RWPE1 (cell line): ENCODE data around the gene USP31.

Experiments
- CTCF ChIA-PET: fragments of 350-600 bp; sonication (Branson Sonifier 250); formaldehyde crosslinking; extraction: SDS; loops from one replicate; lab custom pipeline; 2021; lab: Yijun Ruan, JAX
- POLR2A ChIA-PET: fragments of 400-600 bp; formaldehyde crosslinking; extraction: SDS; loops from one replicate; lab custom pipeline; 2020; ENCODE audit warnings: antibody characterized with exemption; ENCODE audit not compliant: low non-redundant PET; lab: Yijun Ruan, JAX
- DNase-seq: peaks from one replicate; pipeline ENCODE4 v3.0.0; 2012; ENCODE audit warnings: low spot score
- H3K27ac ChIP-seq: fragments of 450-650 bp; 2 replicates; pipeline ENCODE4 v1.5.1; 2017
- TF ChIP-seq, protein P1 (sequence below): fragments of 450-650 bp; conservative IDR thresholded peaks from 2 replicates; pipeline ENCODE4 v1.5.1; 2017; ENCODE audit warnings: low read depth, mild to moderate bottlenecking

Gene USP31

DNA sequence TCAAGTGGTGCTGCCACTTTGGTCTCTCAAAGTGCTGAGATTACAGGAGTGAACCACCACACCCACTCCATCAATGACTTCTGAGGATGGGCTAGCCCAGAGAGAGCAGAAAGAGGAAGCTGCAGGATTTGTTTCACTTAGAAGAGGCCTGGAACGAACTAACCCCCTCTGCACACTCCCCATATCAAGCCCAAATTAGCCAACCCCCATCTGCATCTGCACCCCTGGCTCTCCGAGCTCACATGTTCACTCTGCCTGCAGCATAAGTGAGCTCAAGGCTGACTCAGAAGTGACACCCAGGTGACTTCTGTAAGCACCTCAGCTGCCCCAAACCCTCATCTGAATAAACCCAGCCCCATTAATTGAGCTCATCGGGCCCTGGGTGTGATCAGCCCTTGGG is 38.1 kb upstream of the USP31 start:
- no peak for DNase-seq
- CTCF ChIA-PET, result interaction anchor here (0.6 kb wide), 1 partner anchor 253 kb away, joined by 5 read pairs; no protein-coding TSS in a partner anchor
- POLR2A ChIA-PET, result no interaction called here
- H3K27ac ChIP-seq, result no peak overlapping the region
- TF ChIP-seq, protein P1, sequence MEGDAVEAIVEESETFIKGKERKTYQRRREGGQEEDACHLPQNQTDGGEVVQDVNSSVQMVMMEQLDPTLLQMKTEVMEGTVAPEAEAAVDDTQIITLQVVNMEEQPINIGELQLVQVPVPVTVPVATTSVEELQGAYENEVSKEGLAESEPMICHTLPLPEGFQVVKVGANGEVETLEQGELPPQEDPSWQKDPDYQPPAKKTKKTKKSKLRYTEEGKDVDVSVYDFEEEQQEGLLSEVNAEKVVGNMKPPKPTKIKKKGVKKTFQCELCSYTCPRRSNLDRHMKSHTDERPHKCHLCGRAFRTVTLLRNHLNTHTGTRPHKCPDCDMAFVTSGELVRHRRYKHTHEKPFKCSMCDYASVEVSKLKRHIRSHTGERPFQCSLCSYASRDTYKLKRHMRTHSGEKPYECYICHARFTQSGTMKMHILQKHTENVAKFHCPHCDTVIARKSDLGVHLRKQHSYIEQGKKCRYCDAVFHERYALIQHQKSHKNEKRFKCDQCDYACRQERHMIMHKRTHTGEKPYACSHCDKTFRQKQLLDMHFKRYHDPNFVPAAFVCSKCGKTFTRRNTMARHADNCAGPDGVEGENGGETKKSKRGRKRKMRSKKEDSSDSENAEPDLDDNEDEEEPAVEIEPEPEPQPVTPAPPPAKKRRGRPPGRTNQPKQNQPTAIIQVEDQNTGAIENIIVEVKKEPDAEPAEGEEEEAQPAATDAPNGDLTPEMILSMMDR, result no peak

DNA sequence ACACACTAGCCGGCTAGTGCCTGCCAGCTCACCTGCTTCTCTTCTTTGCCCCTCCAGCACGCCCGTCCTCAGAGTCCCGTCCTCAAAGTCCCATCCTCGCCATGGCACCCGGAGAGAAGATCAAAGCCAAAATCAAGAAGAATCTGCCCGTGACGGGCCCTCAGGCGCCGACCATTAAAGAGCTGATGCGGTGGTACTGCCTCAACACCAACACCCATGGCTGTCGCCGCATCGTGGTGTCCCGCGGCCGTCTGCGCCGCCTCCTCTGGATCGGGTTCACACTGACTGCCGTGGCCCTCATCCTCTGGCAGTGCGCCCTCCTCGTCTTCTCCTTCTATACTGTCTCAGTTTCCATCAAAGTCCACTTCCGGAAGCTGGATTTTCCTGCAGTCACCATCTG is 36.9 kb upstream of the USP31 start:
- POLR2A ChIA-PET, result no interaction called here
- CTCF ChIA-PET, result interaction anchor here (0.6 to 0.7 kb wide), 2 partner anchors 248 to 254 kb away, joined by 3 read pairs; no protein-coding TSS in a partner anchor
- DNase-seq, result no peak
- no peak overlapping the region for H3K27ac ChIP-seq
- TF ChIP-seq, protein P1, result no peak

DNA sequence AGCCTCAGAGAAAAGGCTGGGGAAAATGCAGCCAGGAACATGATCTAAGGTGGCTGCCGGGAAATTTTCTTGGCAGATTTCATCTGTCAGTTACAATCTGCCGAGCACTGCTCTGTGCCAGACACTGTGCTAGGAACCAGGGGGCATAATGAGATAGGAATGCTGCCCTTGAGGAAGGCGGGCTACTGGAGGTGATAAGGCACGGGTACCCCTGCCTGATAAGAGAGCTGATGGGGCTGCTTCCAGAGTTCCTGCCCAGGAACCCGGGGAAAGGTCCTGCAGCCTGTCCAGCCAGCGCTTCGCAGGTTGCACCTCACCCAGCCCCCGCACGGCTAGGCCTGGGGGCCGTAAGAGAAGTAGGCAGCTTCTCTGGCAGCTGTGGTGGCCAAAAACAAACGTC is 36.4 kb upstream of the USP31 start:
- TF ChIP-seq, protein P1, result no peak
- ChIA-PET POLR2A (no interaction called here), CTCF (interaction anchor here (0.6 kb wide), 1 partner anchor 254 kb away, joined by 3 read pairs; no protein-coding TSS in a partner anchor)
- H3K27ac ChIP-seq, result no peak overlapping the region
- DNase-seq, result no peak

DNA sequence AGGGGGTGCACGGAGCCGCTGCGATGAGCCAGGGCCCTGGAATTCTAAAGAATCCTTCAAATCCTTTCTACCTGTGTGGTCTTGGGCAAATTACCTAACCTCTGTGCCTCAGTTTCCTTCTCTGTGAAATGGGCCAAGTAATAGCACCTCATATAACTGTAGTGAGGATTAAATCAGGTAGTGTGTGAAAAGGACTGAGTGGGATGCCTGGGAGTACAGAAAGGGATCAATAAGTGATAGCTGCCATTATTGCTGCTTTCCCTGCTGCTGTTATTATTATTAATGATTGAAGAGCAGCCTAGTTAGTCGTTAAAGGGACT is 34.3 kb upstream of the USP31 start:
- TF ChIP-seq, protein P1, result no peak
- DNase-seq, result no peak
- POLR2A ChIA-PET, result no interaction called here
- no peak overlapping the region for H3K27ac ChIP-seq
- CTCF ChIA-PET, result interaction anchor here (0.8 to 2.1 kb wide), 4 partner anchors 204 to 253 kb away, joined by 3 to 7 read pairs (median 4); no protein-coding TSS in a partner anchor

DNA sequence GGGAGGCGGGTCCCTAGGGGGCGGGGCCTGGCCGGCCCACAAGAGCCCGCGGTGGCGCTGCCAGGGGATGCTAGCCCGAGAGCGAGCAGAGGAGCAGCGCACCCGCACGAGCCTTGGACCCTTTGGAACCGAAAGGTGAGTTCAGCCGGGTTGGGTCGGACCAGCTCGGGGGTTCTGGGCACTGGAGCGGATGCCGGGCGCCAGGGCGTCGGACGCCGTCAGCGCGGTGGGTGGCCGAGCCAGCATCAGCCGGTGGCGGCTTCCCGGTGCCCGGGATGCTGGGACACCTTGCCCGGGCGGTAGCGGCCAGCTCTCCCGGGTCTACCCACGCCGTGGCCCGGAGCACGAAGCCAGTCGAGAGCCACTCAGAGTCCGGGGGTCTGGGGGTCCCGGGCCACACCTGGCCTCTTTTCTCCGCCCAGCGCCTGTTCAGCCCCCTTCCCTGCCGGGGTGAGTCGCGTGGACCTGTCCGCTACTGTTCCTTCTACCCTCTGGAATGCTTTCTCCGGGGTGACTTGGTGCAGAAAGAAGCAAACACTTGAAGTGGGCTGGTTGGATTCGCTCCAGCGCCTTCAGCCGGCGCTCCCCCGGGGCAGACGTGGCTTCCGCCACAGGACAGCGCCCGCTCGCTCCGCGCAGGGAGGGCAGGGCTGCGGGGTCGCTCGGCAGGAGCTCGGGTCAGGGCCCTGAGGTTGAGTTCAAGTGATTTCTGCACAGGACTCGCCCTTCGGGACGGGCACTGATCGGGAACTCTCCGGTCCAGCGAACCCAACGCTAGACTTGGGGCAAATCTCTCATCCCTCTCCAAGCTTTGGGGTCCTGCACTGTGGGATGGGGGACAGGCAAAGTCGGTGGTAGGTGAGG is 33.7 kb upstream of the USP31 start, which contains the start of gene SCNN1G:
Gene SCNN1G, plus strand, starts transcription at position 67 of the 864 bp plus-strand sequence. CDS start 3,527 bp downstream, outside the sequence.
- POLR2A ChIA-PET, result no interaction called here
- DNase-seq, result peak; percentile 10
- H3K27ac ChIP-seq, result no peak within 1 kb of the TSS
- CTCF ChIA-PET, result interaction anchor here (0.6 to 2.1 kb wide), 9 partner anchors 12 to 888 kb away, joined by 3 to 7 read pairs (median 4); no protein-coding TSS in a partner anchor
- TF ChIP-seq, protein P1, result peak; percentile 77

DNA sequence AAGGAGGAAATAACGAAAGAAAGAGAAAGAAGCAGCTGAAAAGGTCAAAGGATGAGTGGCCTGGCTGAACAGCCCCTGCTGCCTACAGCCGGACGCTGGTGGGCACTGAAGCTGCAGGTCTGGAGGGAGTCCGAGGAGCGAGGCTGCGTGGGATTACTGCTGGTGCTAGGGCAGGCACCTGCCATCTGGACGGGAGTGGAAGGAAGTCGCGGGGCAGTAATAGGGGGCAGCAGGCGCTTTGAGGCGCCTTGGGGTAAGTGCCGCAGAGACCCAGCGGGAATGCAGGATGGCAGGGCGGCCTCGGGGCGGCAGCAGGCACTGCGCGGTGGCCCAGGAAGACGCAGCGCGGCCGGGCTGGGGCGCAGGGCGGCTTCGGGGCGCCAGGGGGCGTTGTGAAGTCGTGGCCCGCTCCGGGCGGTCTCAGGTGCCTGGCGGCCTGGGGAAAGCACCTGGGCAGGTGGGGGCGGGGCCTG is 33.0 kb upstream of the USP31 start:
- TF ChIP-seq, protein P1, result peak; percentile 98
- peak; percentile 94 for DNase-seq
- ChIA-PET POLR2A (interaction anchor here (0.6 kb wide), 1 partner anchor 204 kb away, joined by 5 read pairs; no protein-coding TSS in a partner anchor), CTCF (interaction anchor here (0.6 to 2.1 kb wide), 13 partner anchors 21 to 1288 kb away, joined by 3 to 8 read pairs (median 4); no protein-coding TSS in a partner anchor)
- H3K27ac ChIP-seq, result no peak overlapping the region
